Activated T-helper 1 cell treated with anti-CD3 and anti-CD28 coated beads, Interleukin-12 subunit alpha, Interleukin-12 subunit beta, Interleukin-2, Interleukin-4 antibody, amounts not matched to agents 30 ng/mL and 10 ng/mL and 1 ng/mL, durations not matched to agents 14 hours and 24 hours and 36 hours (primary cell): ENCODE data around the gene SLC19A2. TPM values are rescaled to one million over a fixed set of nuclear protein-coding genes. Genes with fewer than 3 reads are reported as not detected.

Experiments used
- DNase-seq: peaks from one replicate; pipeline ENCODE4 v3.0.0; 2021; ENCODE audit warnings: low spot score
- H3K27ac Mint-ChIP-seq: one replicate; pipeline ENCODE4 v1.8.0; 2021; ENCODE audit warnings: mild to moderate bottlenecking, mixed read lengths
- H3K27me3 Mint-ChIP-seq: one replicate; pipeline ENCODE4 v1.8.0; 2022; ENCODE audit warnings: mild to moderate bottlenecking, moderate library complexity, mixed read lengths; ENCODE audit not compliant: insufficient read depth
- H3K36me3 Mint-ChIP-seq: one replicate; pipeline ENCODE4 v1.8.0; 2021; ENCODE audit warnings: low read depth, mixed read lengths
- H3K4me1 Mint-ChIP-seq: one replicate; pipeline ENCODE4 v1.8.0; 2021; ENCODE audit warnings: low read depth, mixed read lengths
- H3K4me3 Mint-ChIP-seq: one replicate; pipeline ENCODE4 v1.8.0; 2021; ENCODE audit warnings: mild to moderate bottlenecking, moderate library complexity, mixed read lengths
- H3K9me3 Mint-ChIP-seq: one replicate; pipeline ENCODE4 v1.8.0; 2021; ENCODE audit warnings: mixed read lengths
- intact Hi-C: fragments of 100-400 bp; cut with micrococcal nuclease; formaldehyde crosslinking; loops from one replicate; pipeline ENCODE4 v1.15.1; 2024
- total RNA-seq: library from RNA; stranded (reverse); gene quantifications from 2 replicates; pipeline ENCODE4 v1.2.3, GENCODE V29; 2022

The SLC19A2 gene
- total RNA-seq, 1 donor from 2014 or later, result 12.8 TPM

GRCh38 chr1:169497317-169497716 is 11.6 kb upstream of the SLC19A2 start:
- Mint-ChIP-seq H3K36me3 (peaks cover 17% of the 10 kb centered on the region), H3K9me3 (peaks cover 9% of the 10 kb centered on the region), H3K27me3 (peaks cover 2% of the 10 kb centered on the region), H3K27ac (no peak overlapping the region), H3K4me3 (no peak overlapping the region), H3K4me1 (peaks cover 15% of the 10 kb centered on the region)
- no peak for DNase-seq
- intact Hi-C loops, result no loop called here

- Mint-ChIP-seq H3K4me3 (no peak overlapping the region), H3K27ac (no peak overlapping the region), H3K4me1 (peaks cover 24% of the 10 kb centered on the region), H3K9me3 (peaks cover 9% of the 10 kb centered on the region), H3K36me3 (peaks cover 13% of the 10 kb centered on the region), H3K27me3 (peaks cover 2% of the 10 kb centered on the region)
- no peak for DNase-seq
- intact Hi-C loops, result no loop called here
Measured at GRCh38 chr1:169495916-169496315, 10.2 kb upstream of the SLC19A2 start.

- Mint-ChIP-seq H3K4me1 (peaks cover 24% of the 10 kb centered on the region), H3K36me3 (peaks cover 9% of the 10 kb centered on the region), H3K4me3 (no peak overlapping the region), H3K27ac (no peak overlapping the region), H3K27me3 (peaks cover 2% of the 10 kb centered on the region), H3K9me3 (peaks cover 9% of the 10 kb centered on the region)
- intact Hi-C loops, result no loop called here
- DNase-seq, result no peak
Measured at GRCh38 chr1:169495046-169495775, 9.5 kb upstream of the SLC19A2 start.

DNA sequence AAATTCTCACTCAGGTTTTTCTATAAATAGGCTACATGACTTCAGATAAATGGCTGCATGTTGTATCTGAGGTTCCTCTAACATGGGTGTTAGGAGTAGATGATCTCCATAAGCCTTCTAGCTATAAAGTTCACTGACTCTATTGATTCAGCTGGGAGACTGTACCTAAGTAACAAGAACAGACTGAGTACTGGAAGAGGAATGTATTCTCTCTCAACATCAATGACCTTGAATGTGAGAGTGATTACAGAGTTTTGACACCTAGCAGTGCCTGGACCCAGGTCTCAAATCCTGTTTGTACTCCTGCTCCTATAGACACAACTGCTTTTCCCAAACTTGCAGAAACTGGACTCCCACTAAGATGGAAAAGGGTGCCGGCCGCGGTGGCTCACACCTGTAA is 8.6 kb upstream of the SLC19A2 start:
- no peak for DNase-seq
- Mint-ChIP-seq H3K36me3 (peaks cover 9% of the 10 kb centered on the region), H3K27ac (no peak overlapping the region), H3K9me3 (peaks cover 9% of the 10 kb centered on the region), H3K4me1 (peaks cover 27% of the 10 kb centered on the region), H3K27me3 (peaks cover 2% of the 10 kb centered on the region), H3K4me3 (no peak overlapping the region)
- intact Hi-C loops, result no loop called here

DNA sequence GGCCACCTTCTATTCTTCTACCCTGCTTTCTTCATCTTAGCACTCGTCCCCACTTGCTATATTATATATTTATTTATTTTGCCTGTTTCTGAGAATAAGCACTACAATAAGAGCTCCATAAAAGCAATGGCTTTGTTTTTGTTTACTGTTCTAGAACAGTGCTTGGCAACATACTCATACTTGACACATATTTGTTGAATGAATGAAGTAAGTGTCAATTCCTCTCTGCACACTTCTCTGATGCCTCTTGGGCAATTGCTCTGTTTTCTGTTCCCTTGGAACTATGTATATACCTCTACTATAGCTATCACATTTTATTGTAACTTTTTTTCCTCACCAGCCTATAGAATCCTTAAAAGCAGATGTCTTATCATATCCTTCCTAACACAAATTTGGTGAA is 7.5 kb upstream of the SLC19A2 start:
- H3K9me3 Mint-ChIP-seq, result peaks cover 4% of the 10 kb centered on the region
- no peak overlapping the region for H3K27ac Mint-ChIP-seq
- DNase-seq, result no peak
- peaks cover 33% of the 10 kb centered on the region for H3K4me1 Mint-ChIP-seq
- H3K36me3 Mint-ChIP-seq, result peaks cover 3% of the 10 kb centered on the region
- H3K27me3 Mint-ChIP-seq, result peaks cover 2% of the 10 kb centered on the region
- intact Hi-C loops, result no loop called here
- H3K4me3 Mint-ChIP-seq, result no peak overlapping the region

GRCh38 chr1:169491845-169492281 is 6.1 kb upstream of the SLC19A2 start:
- Mint-ChIP-seq H3K27ac (peak overlapping the region; percentile 36), H3K4me3 (no peak overlapping the region), H3K9me3 (no peaks in the 10 kb centered on the region), H3K4me1 (peaks cover 46% of the 10 kb centered on the region), H3K27me3 (peaks cover 2% of the 10 kb centered on the region), H3K36me3 (no peaks in the 10 kb centered on the region)
- intact Hi-C loops, result no loop called here
- DNase-seq, result no peak

DNA sequence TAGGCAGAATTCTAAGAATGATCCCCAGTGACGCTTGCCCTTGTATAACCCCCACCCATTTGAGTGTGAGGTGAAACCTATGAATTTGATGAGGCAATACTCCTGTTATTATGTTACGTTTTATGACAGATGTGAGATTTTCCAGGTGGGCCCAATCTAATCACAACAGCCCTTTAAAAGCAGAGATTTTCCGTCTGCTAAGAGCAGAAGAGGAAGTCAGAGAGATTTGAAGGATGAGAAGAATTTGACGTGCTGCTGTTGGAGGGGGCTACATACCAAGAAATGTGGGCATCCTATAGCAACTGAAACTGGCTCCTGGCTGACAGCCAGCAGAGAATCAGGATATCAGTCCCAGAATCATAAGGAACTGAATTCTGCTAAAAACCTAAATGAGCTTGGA is 2.4 kb upstream of the SLC19A2 start:
- Mint-ChIP-seq H3K36me3 (peaks cover 2% of the 10 kb centered on the region), H3K4me1 (peaks cover 63% of the 10 kb centered on the region), H3K4me3 (peak overlapping the region; percentile 35)

GRCh38 chr1:169487561-169487960 is 1.8 kb upstream of the SLC19A2 start:
- Mint-ChIP-seq H3K4me3 (peak overlapping the region; percentile 35), H3K4me1 (peaks cover 69% of the 10 kb centered on the region), H3K27ac (no peak overlapping the region), H3K36me3 (peaks cover 2% of the 10 kb centered on the region), H3K9me3 (no peaks in the 10 kb centered on the region), H3K27me3 (no peaks in the 10 kb centered on the region)
- intact Hi-C loops, result loop anchor here (5.0 to 10.0 kb wide), 9 partner anchors 205 to 2000 kb away; partner anchors contain the start of genes ATP1B1, DCAF6, KIFAP3 and MPC2
- DNase-seq, result no peak

More for the DNA sequence above, 2.4 kb upstream of the SLC19A2 start:
- Mint-ChIP-seq H3K27me3 (no peaks in the 10 kb centered on the region), H3K27ac (no peak overlapping the region), H3K9me3 (no peaks in the 10 kb centered on the region)
- intact Hi-C loops, result loop anchor here (2.0 to 10.0 kb wide), 10 partner anchors 97 to 1999 kb away; partner anchors contain the start of genes ATP1B1, DCAF6, KIFAP3 and MPC2
- DNase-seq, result no peak

GRCh38 chr1:169487133-169487532 is 1.4 kb upstream of the SLC19A2 start:
- peaks cover 67% of the 10 kb centered on the region for H3K4me1 Mint-ChIP-seq

GRCh38 chr1:169486281-169487051 is 722 bp upstream of the SLC19A2 start:
- H3K9me3 Mint-ChIP-seq, result no peaks in the 10 kb centered on the region
- H3K4me1 Mint-ChIP-seq, result peaks cover 60% of the 10 kb centered on the region
- peaks cover 2% of the 10 kb centered on the region for H3K36me3 Mint-ChIP-seq
- DNase-seq, result no peak
- no peaks in the 10 kb centered on the region for H3K27me3 Mint-ChIP-seq
- H3K4me3 Mint-ChIP-seq, result peak overlapping the region; percentile 94
- H3K27ac Mint-ChIP-seq, result peak overlapping the region; percentile 89
- intact Hi-C loops, result loop anchor here (1.0 to 10.0 kb wide), 11 partner anchors 206 to 2001 kb away; partner anchors contain the start of genes ATP1B1, DCAF6, KIFAP3 and MPC2

More at GRCh38 chr1:169487133-169487532, 1.4 kb upstream of the SLC19A2 start:
- no peaks in the 10 kb centered on the region for H3K9me3 Mint-ChIP-seq
- intact Hi-C loops, result loop anchor here (5.0 to 10.0 kb wide), 9 partner anchors 205 to 2000 kb away; partner anchors contain the start of genes ATP1B1, DCAF6, KIFAP3 and MPC2
- no peaks in the 10 kb centered on the region for H3K27me3 Mint-ChIP-seq
- peaks cover 2% of the 10 kb centered on the region for H3K36me3 Mint-ChIP-seq
- H3K27ac Mint-ChIP-seq, result peak overlapping the region; percentile 89
- H3K4me3 Mint-ChIP-seq, result peak overlapping the region; percentile 94
- no peak for DNase-seq

DNA sequence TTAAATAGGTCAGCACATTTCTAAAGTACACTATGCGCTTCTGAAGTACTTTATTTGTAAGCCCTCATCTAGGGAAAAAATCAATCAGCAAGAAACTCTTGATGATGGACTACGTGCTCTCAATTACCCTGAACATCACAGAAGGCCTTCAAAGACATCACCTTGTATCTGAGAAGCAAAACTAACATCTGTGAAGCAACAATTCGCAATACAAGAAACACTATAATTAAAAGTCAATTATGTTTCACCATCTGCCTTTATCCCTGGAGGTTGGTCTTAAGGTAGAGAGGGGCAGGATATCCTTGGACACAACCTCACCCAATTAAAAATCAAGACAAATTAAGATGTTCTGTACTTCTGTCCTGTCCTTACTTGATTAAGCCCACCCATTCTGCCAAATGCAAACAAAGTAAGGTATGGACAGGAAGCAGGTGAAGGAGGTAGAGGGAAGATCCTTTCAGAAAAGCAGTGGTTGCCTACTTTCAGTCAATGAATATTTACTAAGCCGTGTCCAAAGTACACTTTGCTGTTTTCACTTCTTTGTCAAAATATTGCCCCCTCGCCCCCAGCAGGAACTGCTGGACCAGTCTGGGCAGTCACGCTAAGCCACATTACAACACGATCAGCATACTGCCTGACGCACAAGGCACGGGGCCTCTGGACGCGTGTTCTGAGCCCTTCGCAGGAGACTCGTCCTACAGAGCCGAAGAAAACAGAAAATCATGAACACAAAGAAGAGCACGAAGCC is 887 bp downstream of the SLC19A2 start:
- peak overlapping the region; percentile 94 for H3K4me3 Mint-ChIP-seq
- intact Hi-C loops, result loop anchor here (1.0 to 10.0 kb wide), 15 partner anchors 20 to 2002 kb away; partner anchors contain the start of genes ATP1B1, CCDC181, DCAF6 and KIFAP3
- no peaks in the 10 kb centered on the region for H3K9me3 Mint-ChIP-seq
- H3K36me3 Mint-ChIP-seq, result peaks cover 6% of the 10 kb centered on the region
- no peaks in the 10 kb centered on the region for H3K27me3 Mint-ChIP-seq
- H3K4me1 Mint-ChIP-seq, result peaks cover 70% of the 10 kb centered on the region
- DNase-seq, result no peak
- peak overlapping the region; percentile 88 for H3K27ac Mint-ChIP-seq

GRCh38 chr1:169484101-169484500 is 1.6 kb downstream of the SLC19A2 start:
- DNase-seq, result no peak
- intact Hi-C loops, result loop anchor here (2.0 to 10.0 kb wide), 5 partner anchors 19 to 1139 kb away; partner anchors contain the start of gene CCDC181
- peaks cover 64% of the 10 kb centered on the region for H3K4me1 Mint-ChIP-seq
- H3K27me3 Mint-ChIP-seq, result no peaks in the 10 kb centered on the region
- H3K4me3 Mint-ChIP-seq, result peak overlapping the region; percentile 94
- no peak overlapping the region for H3K27ac Mint-ChIP-seq
- no peaks in the 10 kb centered on the region for H3K9me3 Mint-ChIP-seq
- peaks cover 6% of the 10 kb centered on the region for H3K36me3 Mint-ChIP-seq
